Gastrocnemius medialis (tissue), 4 donors: ENCODE data around the gene CADPS. TPM values are rescaled to one million over a fixed set of nuclear protein-coding genes. Genes with fewer than 3 reads are reported as not detected.

Experiments
- ATAC-seq, 2 donors: fragments of 150-250 bp; one replicate each; pipeline ENCODE4 v1.9.1; 2016
- DNase-seq, 2 donors: peaks; one replicate each; pipeline ENCODE4 v3.0.0-alpha.2; 2019
- H3K27ac ChIP-seq, 4 donors: fragments of 200-600 bp; sonication (generic); 1 replicate in 1 of 4; 2 replicates in 3 of 4; pipeline ENCODE4 v1.5.1; 2016 to 2018; ENCODE audit warnings: mild to moderate bottlenecking in 2 of 4, moderate library complexity in 1 of 4
- H3K27me3 ChIP-seq, 3 donors: fragments of 200-600 bp; sonication (generic) in 2 of 3; 1 replicate in 1 of 3; 2 replicates in 2 of 3; pipeline versions ENCODE4 v1.5.1 to v1.6.0; 2016 to 2019; ENCODE audit warnings: mild to moderate bottlenecking in 1 of 3, moderate library complexity in 1 of 3
- H3K36me3 ChIP-seq, 2 donors: fragments of 200-600 bp; sonication (generic) in 1 of 2; one replicate each; pipeline ENCODE4 v1.5.1; 2017 to 2018
- H3K4me1 ChIP-seq, 2 donors: fragments of 200-600 bp; sonication (generic) in 1 of 2; one replicate each; pipeline ENCODE4 v1.5.1; 2016 to 2017; ENCODE audit warnings: mild to moderate bottlenecking in 2 of 2
- H3K4me3 ChIP-seq, 4 donors: fragments of 200-600 bp; sonication (generic) in 3 of 4; 1 replicate in 1 of 4; 2 replicates in 3 of 4; pipeline ENCODE4 v1.5.1; 2016 to 2019; ENCODE audit warnings: mild to moderate bottlenecking in 2 of 4
- H3K9me3 ChIP-seq, 3 donors: fragments of 200-600 bp; sonication (generic) in 2 of 3; 1 replicate in 1 of 3; 2 replicates in 2 of 3; pipeline ENCODE4 v1.5.1; 2016 to 2019
- CTCF ChIP-seq, 5 experiments: fragments of 450-650 bp in 3 of 5; fragments of 200-600 bp in 2 of 5; sonication (generic) in 2 of 5; IDR thresholded peaks in 4 of 5; conservative IDR thresholded peaks in 1 of 5; 1 replicate in 4 of 5; 2 replicates in 1 of 5; pipeline ENCODE4 v1.5.1; 2016 to 2019; ENCODE audit warnings: antibody characterized with exemption in 5 of 5, mild to moderate bottlenecking in 3 of 5, moderate library complexity in 3 of 5
- POLR2A ChIP-seq, 2 donors: fragments of 450-650 bp; IDR thresholded peaks; one replicate each; pipeline ENCODE4 v1.6.1; 2017; ENCODE audit warnings: antibody characterized with exemption in 2 of 2, mild to moderate bottlenecking in 2 of 2, moderate library complexity in 2 of 2
- in situ Hi-C, 4 donors: fragments of 200-750 bp; cut with MboI; loops; one replicate each; pipeline versions ENCODE4 v1.15.0 to v1.8.0; 2017; ENCODE audit warnings: low sequenced_read_pairs in 4 of 4
- intact Hi-C: fragments of 100-400 bp; cut with DNase I; formaldehyde crosslinking; loops from one replicate; pipeline ENCODE4 v1.15.1; 2023; ENCODE audit warnings: low total_unique reads
- total RNA-seq, 4 donors: library from RNA; depleted of rRNA; stranded (reverse); fragments of >200 nt; gene quantifications; one replicate each; pipeline versions ENCODE4 v1.1.0 to v1.2.3, GENCODE V29; 2016

Gene CADPS
- total RNA-seq, 4 donors from 2014 or later = 2.1 TPM; not detected in 3

GRCh38 chr3:62355703-62356102 lies 519.5 kb downstream of the CADPS start:
- no peak for ATAC-seq
- H3K27ac ChIP-seq = no peak overlapping the region
- intact Hi-C loops = no loop called here
- TF ChIP-seq CTCF (IDR thresholded peaks at IDR 0.05 in 4 of 5, conservative IDR thresholded peaks at IDR 0.05 in 1 of 5) = no peak
- TF ChIP-seq POLR2A (IDR thresholded peaks at IDR 0.05) = no peak
- in situ Hi-C loops = no loop called here
- H3K9me3 ChIP-seq = no peaks in the 10 kb centered on the region
- H3K4me1 ChIP-seq = no peaks in the 10 kb centered on the region
- H3K36me3 ChIP-seq = no peaks in the 10 kb centered on the region
- DNase-seq = no peak
- no peak overlapping the region for H3K4me3 ChIP-seq
- no peaks in the 10 kb centered on the region for H3K27me3 ChIP-seq
